ENCODE results near the gene XIRP1.
"Not testable (repeated sequence)": the region's sequence is repeated elsewhere in the genome, so short reads cannot be mapped to it uniquely, and the experiment has no call there.

The XIRP1 gene, protein sequence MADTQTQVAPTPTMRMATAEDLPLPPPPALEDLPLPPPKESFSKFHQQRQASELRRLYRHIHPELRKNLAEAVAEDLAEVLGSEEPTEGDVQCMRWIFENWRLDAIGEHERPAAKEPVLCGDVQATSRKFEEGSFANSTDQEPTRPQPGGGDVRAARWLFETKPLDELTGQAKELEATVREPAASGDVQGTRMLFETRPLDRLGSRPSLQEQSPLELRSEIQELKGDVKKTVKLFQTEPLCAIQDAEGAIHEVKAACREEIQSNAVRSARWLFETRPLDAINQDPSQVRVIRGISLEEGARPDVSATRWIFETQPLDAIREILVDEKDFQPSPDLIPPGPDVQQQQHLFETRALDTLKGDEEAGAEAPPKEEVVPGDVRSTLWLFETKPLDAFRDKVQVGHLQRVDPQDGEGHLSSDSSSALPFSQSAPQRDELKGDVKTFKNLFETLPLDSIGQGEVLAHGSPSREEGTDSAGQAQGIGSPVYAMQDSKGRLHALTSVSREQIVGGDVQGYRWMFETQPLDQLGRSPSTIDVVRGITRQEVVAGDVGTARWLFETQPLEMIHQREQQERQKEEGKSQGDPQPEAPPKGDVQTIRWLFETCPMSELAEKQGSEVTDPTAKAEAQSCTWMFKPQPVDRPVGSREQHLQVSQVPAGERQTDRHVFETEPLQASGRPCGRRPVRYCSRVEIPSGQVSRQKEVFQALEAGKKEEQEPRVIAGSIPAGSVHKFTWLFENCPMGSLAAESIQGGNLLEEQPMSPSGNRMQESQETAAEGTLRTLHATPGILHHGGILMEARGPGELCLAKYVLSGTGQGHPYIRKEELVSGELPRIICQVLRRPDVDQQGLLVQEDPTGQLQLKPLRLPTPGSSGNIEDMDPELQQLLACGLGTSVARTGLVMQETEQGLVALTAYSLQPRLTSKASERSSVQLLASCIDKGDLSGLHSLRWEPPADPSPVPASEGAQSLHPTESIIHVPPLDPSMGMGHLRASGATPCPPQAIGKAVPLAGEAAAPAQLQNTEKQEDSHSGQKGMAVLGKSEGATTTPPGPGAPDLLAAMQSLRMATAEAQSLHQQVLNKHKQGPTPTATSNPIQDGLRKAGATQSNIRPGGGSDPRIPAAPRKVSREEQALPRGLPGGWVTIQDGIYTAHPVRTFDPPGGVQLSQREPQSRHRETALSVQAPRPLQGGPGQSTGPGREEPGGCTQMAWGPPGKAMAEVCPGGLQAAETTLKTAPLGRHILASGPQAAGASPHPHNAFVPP (N-terminal part only)

DNA sequence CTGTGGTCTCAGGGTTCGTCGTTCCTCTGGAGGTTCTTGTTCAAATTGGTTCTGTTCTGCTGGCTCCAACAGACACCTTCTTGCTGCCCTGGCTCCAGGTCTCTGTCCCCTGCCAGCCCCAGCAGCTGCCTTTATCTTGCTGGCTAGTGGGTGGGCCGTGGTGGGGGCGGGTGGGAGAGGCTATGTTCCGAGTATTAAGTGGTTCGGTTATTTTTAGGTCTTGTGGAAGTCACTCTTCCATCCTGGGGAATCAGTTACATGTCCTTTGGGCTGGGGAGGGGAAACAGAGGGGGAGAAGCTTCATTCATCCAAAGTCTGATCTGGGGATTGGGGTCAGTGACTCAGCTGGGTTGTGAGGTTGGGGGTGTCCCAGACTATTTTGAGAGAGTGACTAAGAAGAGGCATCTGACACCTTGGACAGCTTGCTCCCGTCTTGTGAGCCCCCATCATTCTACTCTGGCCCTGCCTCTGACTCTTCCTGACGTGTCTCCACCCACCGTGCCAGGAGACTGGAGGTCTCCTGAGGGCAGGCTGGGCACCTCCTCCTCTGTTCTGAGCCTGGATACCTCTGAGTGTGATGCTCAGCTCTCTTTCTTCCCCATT lies at the start of gene XIRP1:
Gene XIRP1 (minus strand): TSS at position 106 of the 603 bp plus-strand sequence. CDS start 3,150 bp downstream, outside the sequence.
- no peak for FAIRE-seq

DNA sequence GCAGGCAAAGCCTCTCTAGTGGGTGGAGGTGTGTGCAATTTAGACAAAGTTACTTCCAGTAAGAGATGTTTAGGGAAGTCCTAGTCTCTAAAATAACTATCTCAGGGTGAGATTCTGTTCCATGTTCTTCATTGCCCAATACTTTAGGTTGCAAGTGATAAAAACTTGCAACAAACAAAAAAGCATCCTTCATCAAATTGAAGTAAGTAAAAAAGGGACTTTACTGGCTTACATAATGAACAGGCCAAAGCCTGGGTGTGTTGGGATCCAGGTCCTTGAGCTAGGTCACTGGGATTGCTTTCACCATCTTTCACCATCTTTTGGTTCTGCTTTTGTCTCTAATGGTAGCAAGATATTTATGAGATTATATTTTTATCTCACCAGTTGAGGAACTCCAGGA lies 49.2 kb upstream of the XIRP1 start:
- FAIRE-seq = no peak

DNA sequence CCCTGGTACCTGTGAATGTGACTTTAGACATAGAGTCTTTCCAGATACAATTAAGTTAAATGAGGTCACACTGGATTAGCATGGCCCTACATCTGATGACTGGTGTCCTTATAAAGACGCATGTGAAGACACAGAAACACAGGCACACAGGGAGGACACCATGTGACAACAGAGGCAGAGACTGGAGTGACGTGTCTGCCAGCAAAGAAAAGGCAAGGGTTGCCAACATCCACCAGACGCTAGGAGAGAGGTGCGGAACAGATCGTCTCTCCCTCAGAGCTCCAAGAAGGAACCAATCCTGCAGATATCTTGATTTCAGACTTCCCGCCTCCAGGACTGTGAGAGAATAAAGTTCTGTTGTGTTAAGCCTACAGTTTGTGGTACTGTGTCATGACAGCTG lies 44.6 kb upstream of the XIRP1 start:
- no peak for FAIRE-seq

DNA sequence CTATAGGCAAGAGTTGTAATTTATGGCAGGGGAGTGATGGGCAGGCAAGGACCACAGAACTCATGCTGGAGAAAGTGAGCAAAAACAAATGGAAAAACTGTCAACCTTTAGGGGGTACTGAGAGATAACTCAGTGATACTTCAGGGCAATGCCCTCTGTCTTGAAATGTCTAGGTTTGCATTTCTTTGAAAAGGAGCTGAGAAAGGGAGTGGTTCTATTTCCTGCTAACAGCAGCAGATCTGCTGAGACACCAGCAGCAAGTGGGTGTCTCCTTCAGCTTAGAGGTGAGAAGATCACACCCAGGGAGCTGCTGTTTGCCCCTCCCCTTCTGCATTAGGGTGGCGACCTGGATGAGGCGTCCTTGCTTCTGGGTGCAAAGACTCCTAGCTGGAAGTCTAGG lies 42.3 kb upstream of the XIRP1 start:
- no peak for FAIRE-seq

DNA sequence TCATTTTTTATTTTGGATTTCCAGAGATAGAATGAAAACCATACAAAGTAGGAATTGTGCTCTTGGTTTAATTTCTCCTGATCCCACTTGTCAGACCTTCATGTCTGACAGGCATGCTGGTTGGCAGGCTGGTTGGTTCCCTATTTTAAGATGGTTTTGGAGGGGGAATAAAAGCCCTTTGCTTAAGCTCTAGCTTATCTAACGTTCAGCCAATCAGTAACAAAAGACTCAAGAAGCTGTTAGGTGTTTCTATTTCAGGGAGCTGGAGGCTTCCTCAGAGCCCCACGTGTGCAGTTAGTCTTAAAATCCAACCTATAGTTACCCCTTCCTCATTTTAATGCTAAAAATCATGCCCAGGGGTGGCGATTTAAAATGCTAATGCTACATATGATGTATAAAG lies 40.5 kb upstream of the XIRP1 start:
- FAIRE-seq = no peak

DNA sequence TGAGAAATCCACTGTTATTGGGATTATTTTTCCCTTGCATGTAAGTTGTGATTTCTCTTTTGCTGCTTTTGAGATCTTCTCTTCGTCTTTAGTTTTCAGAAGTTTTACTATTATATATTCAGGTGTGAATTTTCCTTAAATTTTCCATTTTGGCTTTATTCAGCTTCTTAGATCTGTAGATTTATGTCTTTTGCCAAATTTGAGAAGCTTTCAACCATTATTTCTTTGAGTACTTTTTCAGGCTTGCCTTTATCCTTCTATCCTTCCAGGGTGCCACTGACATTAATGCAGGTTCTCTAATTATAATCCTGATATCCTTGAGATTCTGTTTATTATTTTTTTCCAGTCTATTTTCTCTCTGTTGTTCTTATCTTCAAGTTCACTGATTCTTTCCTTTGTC lies 38.1 kb upstream of the XIRP1 start:
- FAIRE-seq = no peak

DNA sequence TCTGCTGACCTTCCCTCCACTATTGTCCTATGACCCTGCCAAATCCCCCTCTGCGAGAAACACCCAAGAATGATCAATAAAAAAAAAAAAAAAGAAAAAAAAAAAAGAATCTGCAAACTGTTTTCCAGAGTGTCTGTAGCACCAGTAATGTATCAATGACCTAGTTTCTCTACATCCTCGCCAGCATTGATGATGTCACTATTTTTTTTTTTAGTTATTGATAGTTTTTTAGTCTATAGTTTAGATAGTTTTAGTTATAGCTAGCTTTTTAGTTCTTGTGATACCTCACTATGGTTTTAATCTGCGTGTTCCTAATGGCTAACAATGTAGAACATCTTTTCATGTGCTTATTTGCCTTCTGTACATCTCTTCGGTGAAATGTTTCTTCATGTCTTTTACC lies 36.1 kb upstream of the XIRP1 start:
- FAIRE-seq = no peak

DNA sequence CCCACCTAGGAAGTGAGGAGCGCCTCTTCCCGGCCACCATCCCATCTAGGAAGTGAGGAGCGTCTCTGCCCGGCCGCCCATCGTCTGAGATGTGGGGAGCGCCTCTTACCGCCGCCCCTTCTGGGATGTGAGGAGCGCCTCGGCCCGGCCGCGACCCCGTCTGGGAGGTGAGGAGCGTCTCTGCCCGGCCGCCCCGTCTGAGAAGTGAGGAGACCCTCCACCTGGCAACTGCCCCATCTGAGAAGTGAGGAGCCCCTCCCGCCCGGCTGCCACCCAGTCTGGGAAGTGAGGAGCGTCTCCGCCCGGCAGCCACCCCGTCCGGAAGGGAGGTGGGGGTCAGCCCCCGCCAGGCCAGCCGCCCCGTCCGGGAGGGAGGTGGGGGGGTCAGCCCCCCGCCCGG lies 35.2 kb upstream of the XIRP1 start:
- not testable (repeated sequence) for FAIRE-seq

DNA sequence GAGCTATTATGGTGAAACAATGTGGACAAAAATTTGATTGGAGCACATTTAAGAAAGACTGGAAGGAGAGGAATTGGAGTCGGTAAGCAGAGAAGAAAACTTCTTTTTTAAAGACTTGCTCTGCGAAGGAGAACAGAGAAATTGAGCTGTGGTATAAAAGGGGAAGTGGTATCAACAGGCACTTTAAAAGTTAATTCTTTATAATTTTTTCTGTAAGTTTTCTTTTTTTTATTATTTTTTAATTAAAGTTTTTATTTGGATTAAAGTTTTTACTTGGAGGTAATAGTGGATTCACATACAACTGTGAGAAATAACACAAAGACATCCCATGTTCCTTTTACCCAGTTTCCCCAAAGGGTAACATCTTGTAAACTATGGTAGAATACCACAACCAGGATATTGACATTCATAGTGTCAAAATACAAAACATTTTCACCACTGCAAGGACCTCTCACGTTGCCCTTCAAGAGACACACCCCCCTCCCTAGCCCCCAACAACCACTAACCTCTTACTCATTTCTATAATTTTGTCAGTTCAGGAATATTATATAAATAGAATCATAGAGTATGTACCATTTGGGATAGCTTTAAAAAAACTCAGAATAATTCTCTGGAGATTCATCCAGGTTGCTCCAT lies 33.8 kb upstream of the XIRP1 start:
- FAIRE-seq = no peak

DNA sequence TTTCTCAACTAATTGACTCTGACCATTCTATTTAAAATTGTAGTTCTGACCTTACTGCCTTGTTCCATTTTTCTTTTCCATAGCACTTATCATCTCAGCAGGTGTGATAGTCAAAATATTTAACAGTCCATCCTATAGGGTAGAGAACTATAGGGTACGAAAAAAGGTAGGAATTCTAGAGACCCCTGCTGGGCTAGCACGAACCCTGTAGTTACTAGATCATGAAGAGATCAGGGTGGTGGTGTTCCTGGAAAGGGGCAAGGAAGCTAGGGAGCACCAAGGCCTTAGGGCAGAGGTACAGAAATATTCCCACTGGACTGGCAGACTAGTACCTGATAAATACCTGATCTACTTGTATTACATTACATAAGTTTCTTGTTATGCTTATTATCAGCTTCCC lies 31.9 kb upstream of the XIRP1 start:
- no peak for FAIRE-seq

DNA sequence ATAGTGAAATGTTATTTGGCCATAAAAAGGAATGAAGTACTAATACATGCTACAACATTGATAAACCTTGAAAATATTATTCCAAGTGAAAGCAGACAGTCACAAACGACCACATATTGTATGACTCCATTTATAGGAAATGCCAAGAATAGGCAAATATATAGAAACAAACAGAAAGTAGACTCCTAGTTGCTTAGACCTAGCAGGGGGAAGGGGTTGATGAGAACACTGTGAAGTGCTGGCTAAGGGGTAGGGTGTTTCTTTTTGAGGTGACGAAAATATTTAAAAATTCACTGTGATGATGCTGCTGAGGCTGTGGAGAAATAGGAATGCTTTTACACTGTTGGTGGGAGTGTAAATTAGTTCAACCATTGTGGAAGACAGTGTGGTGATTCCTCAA lies 30.5 kb upstream of the XIRP1 start:
- FAIRE-seq = no peak

DNA sequence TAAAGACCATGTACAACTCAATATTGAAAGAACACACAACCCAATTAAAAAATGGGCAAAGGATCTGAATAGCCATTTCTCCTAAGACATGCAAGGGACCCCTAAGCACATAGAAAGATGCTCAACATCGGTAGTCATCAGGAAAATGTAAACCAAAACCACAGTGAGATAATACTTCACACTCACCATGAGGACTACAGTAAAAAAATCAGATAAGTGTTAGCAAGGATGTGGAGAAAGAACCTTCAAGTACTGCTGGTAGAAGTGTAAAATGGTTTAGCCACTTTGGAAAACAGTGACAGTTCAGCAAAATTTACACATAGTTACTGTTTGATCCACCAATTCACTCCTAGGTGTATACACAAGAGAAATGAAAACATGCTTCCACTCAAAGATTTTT lies 30.1 kb upstream of the XIRP1 start:
- FAIRE-seq = no peak

DNA sequence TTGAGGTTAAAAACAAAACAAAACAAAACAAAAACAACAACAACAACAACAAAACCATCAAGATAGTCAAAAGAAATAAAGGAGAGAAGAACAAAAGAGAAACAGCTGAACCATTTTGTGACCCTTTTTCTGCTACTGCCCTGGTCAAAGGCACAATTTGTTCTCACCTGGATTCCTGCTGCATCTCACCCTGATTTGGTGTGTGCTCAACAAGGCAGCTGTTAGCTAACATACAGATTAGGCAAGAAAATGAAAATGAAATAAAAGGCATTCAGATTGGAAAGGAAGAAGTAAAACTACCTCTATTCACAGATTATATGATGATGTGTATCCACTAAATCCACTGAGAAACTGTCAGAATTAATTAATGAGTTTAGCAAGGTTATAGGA lies 28.7 kb upstream of the XIRP1 start:
- no peak for FAIRE-seq

DNA sequence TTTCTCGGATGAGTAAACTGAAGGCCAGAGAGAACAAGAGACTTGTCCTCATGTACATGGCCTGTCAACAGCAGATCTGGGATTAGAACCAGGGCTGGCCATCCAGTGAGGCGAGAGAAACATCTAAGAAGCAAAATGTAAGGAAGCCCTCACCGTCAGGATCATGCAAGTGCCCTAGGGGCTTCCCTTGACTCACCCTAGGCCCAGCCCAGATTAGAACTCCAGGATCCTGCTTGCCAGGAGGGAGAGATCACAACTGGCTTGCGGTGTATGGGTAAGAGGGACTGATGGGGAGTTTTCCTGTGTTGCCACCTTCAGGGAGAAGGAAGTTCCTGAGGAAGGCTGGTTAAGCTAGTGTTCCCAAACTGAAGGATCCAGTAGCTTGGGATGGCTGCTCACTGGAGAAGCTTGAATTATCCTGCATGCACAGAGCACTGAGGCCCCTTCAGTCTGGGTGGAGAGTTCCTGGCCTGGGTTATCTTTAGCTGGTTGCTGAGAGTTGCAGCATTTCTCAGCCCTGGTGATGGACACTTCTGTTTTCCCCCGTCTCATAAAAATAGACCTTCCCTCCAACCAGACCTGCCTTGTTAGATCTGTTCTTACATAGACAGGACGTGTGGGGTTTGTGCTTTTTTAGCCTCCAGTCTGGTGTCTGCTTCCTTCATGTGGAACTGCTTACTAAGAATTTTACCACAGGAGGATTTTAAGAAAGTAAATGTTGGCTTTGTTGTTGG lies 28.2 kb upstream of the XIRP1 start:
- no peak for FAIRE-seq

DNA sequence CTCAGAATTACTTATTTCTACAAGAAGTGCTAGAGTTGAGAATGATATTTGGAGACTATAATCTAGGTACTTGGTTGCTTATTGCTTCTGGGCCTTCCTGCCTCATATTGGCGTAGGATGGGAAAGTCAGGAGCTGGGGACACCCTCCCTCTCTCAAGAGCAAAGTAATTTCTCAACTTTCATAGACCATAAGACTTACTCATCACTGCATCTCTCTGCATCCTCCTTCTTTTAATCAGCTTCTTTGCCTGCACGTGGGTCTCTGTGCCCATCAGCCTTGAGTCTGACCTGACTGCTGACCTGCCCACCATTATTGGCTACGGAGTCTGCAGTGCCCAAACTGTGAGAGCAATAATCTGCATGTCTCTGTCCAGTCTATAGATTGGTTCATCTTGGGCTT lies 27.3 kb upstream of the XIRP1 start:
- FAIRE-seq = no peak

DNA sequence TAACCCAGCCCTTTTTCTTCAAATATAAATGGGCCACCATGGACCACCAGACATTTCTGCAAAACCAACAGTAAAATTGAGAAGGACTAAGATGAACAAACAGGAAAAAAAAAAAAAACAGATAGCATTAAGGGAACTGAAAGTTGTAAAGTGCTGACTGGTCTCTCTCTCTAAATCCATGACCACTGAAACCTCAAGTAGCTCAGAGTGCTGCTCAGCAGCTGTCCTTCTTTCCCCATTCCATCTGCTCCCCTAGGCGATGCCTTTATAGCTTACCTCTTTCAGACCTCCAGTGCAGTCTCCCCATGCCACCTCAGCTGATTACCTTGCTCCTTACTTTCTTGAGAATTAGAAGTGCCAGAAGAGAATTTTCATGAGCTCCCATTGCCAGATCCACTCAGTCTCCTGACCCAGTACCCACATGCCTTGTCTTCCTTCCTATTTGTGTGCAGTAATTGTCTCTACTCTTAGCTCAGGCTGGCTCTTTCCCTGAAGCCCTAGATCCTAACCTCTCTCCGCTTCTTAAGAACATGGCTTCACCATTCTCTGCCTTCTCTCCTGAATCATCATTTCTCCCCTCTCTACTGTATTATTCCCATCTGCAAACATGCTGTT lies 23.9 kb upstream of the XIRP1 start:
- FAIRE-seq = no peak

DNA sequence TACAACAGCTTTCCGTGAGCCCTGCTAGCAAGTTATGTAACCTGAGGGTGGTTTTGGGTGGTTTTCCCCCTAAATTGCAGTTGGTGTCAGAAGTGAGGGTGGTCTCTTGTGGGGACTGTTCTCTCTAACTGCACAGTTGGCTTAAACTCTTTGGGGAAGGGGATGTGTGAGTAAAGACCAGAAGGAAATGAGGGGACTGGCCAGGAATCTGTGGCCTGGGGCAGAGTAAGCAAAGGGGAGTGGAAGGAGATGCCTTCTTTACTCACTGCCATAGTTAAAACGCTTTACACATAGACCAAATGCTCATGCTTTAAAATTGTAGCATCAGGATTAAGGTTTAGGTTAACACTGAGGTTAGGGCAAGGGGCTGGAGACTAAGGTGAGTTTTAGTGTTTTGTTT lies 21.2 kb upstream of the XIRP1 start:
- no peak for FAIRE-seq

DNA sequence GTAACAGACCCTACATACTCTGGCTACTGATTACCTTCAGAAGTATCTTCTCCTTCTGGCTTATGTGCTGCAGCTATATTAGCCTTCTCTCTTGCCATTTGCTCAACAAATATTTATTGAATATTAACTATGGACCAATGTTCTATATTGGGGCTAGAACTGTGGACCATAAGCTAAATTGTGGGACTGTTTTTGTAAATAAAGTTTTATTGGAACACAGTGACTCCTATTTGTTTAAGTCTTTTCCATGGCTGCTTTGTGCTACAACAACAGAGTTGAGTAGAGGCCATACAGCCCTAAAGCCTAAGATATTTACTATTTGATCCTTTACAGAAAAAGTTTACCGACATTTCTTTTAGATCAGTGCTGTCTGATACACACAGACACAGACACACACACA lies 20.3 kb upstream of the XIRP1 start:
- FAIRE-seq = no peak

DNA sequence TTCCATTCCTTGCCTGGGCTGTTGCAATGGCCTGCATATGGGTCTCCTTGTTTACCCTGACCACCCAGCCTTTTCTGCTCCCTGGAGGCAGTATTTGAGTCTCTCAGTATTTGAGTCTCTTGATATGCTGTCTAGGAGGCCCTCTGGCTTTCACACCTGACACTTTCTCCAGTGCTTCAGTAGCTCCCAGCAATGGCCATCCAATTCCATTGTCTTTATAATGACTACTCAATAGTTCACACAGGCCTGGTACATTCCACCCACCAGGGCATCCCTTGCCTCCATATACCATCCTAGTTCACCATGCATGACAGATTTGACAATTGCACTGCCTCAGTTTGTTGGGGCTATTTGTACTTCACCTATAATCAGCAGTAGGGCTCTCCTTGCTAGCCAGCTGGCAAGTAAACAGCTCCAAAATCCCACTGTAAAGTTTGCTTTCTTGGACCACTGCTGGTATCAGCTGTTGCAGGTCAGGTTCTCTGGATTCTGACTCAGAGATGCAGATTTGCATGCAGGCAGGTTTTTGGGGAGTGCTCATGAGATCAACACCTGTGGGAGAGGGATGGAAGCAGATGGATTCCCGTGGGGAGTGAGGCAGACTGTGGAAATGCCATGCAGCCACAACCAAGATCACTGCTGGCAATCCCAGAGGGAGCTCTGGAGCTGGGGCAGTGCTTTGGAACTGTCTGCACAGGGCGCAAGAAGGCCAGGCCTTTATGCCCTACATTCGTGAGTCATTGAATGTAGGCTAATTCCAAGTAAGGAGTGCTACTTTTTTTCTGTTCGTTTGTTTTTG lies 19.1 kb upstream of the XIRP1 start:
- no peak for FAIRE-seq

DNA sequence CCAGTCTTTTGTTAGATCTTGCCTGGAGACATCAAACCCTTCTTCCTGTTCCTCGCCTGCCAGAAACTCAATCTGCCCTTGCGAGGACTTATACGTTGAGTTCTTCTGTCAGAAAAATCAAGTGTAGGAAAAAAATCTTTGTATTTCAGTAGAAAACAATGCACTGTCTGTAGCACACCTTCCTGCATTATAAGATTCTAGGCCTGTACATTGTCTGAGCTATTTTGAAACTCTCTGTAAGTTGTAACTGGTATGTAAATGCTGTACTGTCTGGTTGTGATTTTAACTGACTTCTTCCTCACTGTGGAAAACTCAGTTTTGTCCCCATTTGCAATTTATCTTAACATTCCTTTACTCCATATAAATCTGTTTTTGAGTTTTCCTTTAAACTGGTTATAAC lies 17.7 kb upstream of the XIRP1 start:
- FAIRE-seq = no peak

All from TTC549 (cell line).